SK-N-SH treated with all-trans-retinoic acid at 6 μM for 48 hours (cell line): ENCODE data around the gene KCNIP1.
"Not testable (repeated sequence)": the region's sequence is repeated elsewhere in the genome, so short reads cannot be mapped to it uniquely, and the experiment has no call there.

ENCODE experiments used
- ATAC-seq: fragments of 200-7000 bp; cut with Tn5 transposase; 3 replicates; pipeline ENCODE4 v1.9.1; 2020; ENCODE audit warnings: mild to moderate bottlenecking, moderate library complexity
- ARNTL ChIP-seq: fragments of 450-650 bp; formaldehyde crosslinking; IDR thresholded peaks from 2 replicates; pipeline ENCODE4 v1.5.0; 2020; ENCODE audit warnings: low read depth, mild to moderate bottlenecking, moderate library complexity, borderline replicate concordance
- CSDC2 ChIP-seq: fragments of 250-450 bp; sonication (Bioruptor Pico); IDR thresholded peaks from 2 replicates; pipeline ENCODE4 v1.5.0; 2020; ENCODE audit warnings: mild to moderate bottlenecking, moderate library complexity
- ESRRG ChIP-seq: fragments of 250-450 bp; sonication (Bioruptor Pico); IDR thresholded peaks from 2 replicates; pipeline ENCODE4 v1.6.1; 2021; ENCODE audit warnings: mild to moderate bottlenecking
- ISL1 ChIP-seq: fragments of 250-450 bp; sonication (Bioruptor Pico); IDR thresholded peaks from 2 replicates; pipeline ENCODE4 v2.1.2; 2022; ENCODE audit warnings: mild to moderate bottlenecking, moderate library complexity
- OSR1 ChIP-seq: fragments of 250-450 bp; sonication (Bioruptor Pico); IDR thresholded peaks from 2 replicates; pipeline ENCODE4 v1.8.0; 2022; ENCODE audit warnings: moderate library complexity, mild to moderate bottlenecking, inconsistent platforms
- PPARA ChIP-seq: fragments of 250-450 bp; sonication (Bioruptor Pico); IDR thresholded peaks from 2 replicates; pipeline ENCODE4 v1.5.0; 2020; ENCODE audit warnings: mild to moderate bottlenecking, borderline replicate concordance
- RARB ChIP-seq: fragments of 250-450 bp; sonication (Bioruptor Pico); IDR thresholded peaks from 2 replicates; pipeline ENCODE4 v1.8.0; 2021; ENCODE audit warnings: mild to moderate bottlenecking, moderate library complexity
- TCF4 ChIP-seq: fragments of 250-450 bp; sonication (Bioruptor Pico); IDR thresholded peaks from 2 replicates; pipeline ENCODE4 v1.8.0; 2021; ENCODE audit warnings: mild to moderate bottlenecking, moderate library complexity, borderline replicate concordance
- TOX ChIP-seq: fragments of 250-450 bp; sonication (Bioruptor Pico); IDR thresholded peaks from 2 replicates; pipeline ENCODE4 v1.8.0; 2021; ENCODE audit warnings: mild to moderate bottlenecking, moderate library complexity, borderline replicate concordance
- ZC3H10 ChIP-seq: fragments of 250-450 bp; sonication (Bioruptor Pico); IDR thresholded peaks from 2 replicates; pipeline ENCODE4 v1.5.1; 2021; ENCODE audit warnings: mild to moderate bottlenecking, moderate library complexity
- ZFP3 ChIP-seq: fragments of 250-450 bp; sonication (Bioruptor Pico); IDR thresholded peaks from 2 replicates; pipeline ENCODE4 v1.5.0; 2020; ENCODE audit warnings: mild to moderate bottlenecking, moderate library complexity
- ZFP30 ChIP-seq: fragments of 450-650 bp; formaldehyde crosslinking; IDR thresholded peaks from 2 replicates; pipeline ENCODE4 v1.5.0; 2022; ENCODE audit warnings: mild to moderate bottlenecking, moderate library complexity
- ZNF565 ChIP-seq: fragments of 450-650 bp; formaldehyde crosslinking; conservative IDR thresholded peaks from 2 replicates; pipeline ENCODE4 v1.5.0; 2020; ENCODE audit warnings: low read depth, mild to moderate bottlenecking, moderate library complexity
- ZNF70 ChIP-seq: fragments of 450-650 bp; formaldehyde crosslinking; IDR thresholded peaks from 2 replicates; pipeline ENCODE4 v1.5.0; 2020; ENCODE audit warnings: mild to moderate bottlenecking, moderate library complexity
- ZNF8 ChIP-seq: fragments of 450-650 bp; formaldehyde crosslinking; IDR thresholded peaks from 2 replicates; pipeline ENCODE4 v1.5.0; 2020; ENCODE audit warnings: mild to moderate bottlenecking, moderate library complexity
- TF ChIP-seq, protein P1 (sequence below): fragments of 250-450 bp; sonication (Bioruptor Pico); IDR thresholded peaks from 2 replicates; pipeline ENCODE4 v1.5.0; 2020; ENCODE audit warnings: mild to moderate bottlenecking, moderate library complexity
- TF ChIP-seq, protein P2 (sequence below): fragments of 250-450 bp; sonication (Bioruptor Pico); IDR thresholded peaks from 2 replicates; pipeline ENCODE4 v1.5.1; 2020; ENCODE audit warnings: low read depth, mild to moderate bottlenecking, moderate library complexity
- TF ChIP-seq, protein P3 (sequence below): fragments of 250-450 bp; sonication (Bioruptor Pico); IDR thresholded peaks from 2 replicates; pipeline ENCODE4 v1.8.0; 2021; ENCODE audit warnings: low read depth, mild to moderate bottlenecking, moderate library complexity, borderline replicate concordance
- TF ChIP-seq, protein P4 (sequence below): fragments of 250-450 bp; sonication (Bioruptor Pico); IDR thresholded peaks from 2 replicates; pipeline ENCODE4 v1.5.1; 2021; ENCODE audit warnings: mild to moderate bottlenecking, moderate library complexity

KCNIP1 gene

DNA sequence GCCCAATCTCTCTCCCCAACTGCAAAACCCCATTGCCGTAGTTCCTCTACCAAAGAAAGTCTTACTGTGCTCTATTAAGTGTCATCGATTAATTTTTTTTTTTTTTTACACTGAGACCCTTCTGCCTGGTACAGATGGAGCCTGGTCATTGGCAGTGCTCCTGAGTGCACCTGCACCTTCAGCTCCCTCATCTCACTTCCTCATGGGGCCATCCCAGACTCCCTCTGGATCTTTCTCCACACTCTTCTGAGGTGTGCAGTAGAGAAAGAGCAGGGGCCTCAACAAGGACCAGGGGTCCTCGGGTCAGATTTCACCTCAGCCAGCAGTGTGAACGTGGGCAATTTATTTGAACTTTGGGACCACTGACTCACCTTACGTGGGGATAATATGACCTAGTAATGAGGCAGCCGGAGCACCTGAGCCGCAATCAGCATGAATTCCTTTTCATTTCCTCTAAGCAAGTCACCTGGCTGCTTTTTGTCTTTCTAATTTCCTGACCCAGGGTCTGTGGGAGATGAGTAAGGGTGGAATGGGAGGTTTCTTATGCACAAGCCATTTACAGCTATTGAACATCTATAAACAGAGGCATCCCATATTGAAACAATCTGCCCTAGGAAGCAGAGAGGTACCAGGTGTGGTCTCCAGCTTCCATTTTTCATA lies 257.4 kb downstream of the KCNIP1 start:
- ATAC-seq = no peak
- TF ChIP-seq ISL1 (CRISPR knock-in tag) (no peak), ZC3H10 (CRISPR knock-in tag) (no peak), TOX (no peak), ZNF565 (no peak), ZNF70 (no peak), ZFP30 (CRISPR knock-in tag) (no peak), PPARA (CRISPR knock-in tag) (no peak)
- TF ChIP-seq, protein P1, sequence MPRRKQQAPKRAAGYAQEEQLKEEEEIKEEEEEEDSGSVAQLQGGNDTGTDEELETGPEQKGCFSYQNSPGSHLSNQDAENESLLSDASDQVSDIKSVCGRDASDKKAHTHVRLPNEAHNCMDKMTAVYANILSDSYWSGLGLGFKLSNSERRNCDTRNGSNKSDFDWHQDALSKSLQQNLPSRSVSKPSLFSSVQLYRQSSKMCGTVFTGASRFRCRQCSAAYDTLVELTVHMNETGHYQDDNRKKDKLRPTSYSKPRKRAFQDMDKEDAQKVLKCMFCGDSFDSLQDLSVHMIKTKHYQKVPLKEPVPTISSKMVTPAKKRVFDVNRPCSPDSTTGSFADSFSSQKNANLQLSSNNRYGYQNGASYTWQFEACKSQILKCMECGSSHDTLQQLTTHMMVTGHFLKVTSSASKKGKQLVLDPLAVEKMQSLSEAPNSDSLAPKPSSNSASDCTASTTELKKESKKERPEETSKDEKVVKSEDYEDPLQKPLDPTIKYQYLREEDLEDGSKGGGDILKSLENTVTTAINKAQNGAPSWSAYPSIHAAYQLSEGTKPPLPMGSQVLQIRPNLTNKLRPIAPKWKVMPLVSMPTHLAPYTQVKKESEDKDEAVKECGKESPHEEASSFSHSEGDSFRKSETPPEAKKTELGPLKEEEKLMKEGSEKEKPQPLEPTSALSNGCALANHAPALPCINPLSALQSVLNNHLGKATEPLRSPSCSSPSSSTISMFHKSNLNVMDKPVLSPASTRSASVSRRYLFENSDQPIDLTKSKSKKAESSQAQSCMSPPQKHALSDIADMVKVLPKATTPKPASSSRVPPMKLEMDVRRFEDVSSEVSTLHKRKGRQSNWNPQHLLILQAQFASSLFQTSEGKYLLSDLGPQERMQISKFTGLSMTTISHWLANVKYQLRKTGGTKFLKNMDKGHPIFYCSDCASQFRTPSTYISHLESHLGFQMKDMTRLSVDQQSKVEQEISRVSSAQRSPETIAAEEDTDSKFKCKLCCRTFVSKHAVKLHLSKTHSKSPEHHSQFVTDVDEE (CRISPR knock-in tag) = no peak
- TF ChIP-seq, protein P2, sequence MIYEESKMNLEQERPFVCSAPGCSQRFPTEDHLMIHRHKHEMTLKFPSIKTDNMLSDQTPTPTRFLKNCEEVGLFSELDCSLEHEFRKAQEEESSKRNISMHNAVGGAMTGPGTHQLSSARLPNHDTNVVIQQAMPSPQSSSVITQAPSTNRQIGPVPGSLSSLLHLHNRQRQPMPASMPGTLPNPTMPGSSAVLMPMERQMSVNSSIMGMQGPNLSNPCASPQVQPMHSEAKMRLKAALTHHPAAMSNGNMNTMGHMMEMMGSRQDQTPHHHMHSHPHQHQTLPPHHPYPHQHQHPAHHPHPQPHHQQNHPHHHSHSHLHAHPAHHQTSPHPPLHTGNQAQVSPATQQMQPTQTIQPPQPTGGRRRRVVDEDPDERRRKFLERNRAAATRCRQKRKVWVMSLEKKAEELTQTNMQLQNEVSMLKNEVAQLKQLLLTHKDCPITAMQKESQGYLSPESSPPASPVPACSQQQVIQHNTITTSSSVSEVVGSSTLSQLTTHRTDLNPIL = no peak
- TF ChIP-seq, all 23 proteins: peak for 0

DNA sequence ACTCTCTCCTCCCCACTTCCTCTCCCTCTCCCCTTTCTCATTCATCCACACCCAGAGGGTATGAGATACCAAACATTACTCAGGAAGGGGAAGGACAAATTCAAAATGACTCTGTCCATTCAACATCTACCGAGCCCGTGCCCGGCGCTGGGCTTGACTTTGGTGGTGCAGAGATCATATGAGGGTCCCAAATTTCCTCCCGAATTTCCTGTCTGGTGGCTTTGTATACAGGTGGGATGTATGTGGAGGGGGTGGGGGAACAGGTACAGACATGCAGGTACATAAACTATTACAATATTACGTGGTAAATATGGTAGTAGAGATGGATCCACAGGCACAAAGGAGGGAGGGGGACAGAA lies 257.9 kb downstream of the KCNIP1 start:
- no peak for ATAC-seq
- TF ChIP-seq ZC3H10 (CRISPR knock-in tag) (no peak), ZFP30 (CRISPR knock-in tag) (no peak), ZNF565 (no peak)

DNA sequence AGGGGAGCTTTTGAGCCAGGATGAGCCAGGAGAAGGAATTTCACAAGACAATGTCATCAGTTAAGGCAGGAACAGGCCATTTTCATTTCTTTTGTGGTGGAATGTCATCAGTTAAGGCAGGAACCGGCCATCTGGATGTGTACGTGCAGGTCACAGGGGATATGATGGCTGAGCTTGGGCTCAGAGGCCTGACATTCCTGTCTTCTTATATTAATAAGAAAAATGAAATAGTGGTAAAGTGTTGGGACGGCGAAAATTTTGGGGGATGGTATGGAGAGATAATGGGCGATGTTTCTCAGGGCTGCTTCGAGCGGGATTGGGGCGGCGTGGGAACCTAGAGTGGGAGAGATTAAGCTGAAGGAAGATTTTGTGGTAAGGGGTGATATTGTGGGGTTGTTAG lies 258.5 kb downstream of the KCNIP1 start:
- ATAC-seq = not testable (repeated sequence)

DNA sequence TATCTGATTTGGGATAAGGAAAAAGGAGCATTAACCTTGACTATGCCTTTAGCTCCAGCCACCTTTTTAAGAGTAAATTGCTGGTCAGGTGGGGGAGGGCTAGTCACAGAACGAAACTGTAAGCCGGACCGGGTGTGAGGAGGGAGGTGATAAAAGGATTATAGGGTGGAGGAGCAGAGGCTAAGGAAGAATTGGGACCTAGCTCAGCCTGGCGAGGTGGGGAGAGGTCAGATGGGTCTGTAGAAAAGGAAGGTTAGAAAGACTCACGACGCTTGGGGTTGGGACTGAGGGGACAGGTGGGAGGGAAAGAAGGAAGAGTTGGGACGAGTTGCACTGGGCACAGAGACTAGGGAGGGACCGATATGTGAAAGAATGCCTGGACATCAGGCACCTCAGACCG lies 262.0 kb downstream of the KCNIP1 start:
- not testable (repeated sequence) for ATAC-seq

DNA sequence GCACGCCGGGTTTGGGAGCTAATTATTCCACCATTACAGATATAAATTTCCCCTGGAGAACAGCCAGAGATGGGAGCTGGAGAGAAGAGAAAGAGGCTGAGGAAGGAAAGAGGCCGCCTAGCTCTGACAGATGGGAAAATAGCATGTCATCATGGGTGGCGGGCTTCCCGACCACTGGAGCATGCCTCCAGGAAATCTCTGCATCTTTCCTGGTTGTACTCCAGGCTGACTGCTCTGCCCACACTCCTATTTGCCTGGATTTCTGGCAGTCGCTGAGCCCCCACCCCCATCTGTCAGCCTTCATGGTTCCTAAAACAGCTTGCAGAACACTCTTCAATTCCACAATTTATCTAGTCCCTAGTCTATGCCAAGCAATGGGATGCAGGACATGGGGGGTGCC lies 265.4 kb downstream of the KCNIP1 start:
- TF ChIP-seq ZNF8 = no peak
- no peak for TF ChIP-seq RARB (CRISPR knock-in tag)
- TF ChIP-seq, protein P2 = no peak
- TF ChIP-seq TCF4 (CRISPR knock-in tag) = no peak
- TF ChIP-seq, protein P3, sequence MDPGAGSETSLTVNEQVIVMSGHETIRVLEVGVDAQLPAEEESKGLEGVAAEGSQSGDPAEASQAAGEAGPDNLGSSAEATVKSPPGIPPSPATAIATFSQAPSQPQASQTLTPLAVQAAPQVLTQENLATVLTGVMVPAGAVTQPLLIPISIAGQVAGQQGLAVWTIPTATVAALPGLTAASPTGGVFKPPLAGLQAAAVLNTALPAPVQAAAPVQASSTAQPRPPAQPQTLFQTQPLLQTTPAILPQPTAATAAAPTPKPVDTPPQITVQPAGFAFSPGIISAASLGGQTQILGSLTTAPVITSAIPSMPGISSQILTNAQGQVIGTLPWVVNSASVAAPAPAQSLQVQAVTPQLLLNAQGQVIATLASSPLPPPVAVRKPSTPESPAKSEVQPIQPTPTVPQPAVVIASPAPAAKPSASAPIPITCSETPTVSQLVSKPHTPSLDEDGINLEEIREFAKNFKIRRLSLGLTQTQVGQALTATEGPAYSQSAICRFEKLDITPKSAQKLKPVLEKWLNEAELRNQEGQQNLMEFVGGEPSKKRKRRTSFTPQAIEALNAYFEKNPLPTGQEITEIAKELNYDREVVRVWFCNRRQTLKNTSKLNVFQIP (CRISPR knock-in tag) = no peak
- TF ChIP-seq ESRRG (CRISPR knock-in tag) = no peak
- TF ChIP-seq OSR1 (CRISPR knock-in tag) = no peak

DNA sequence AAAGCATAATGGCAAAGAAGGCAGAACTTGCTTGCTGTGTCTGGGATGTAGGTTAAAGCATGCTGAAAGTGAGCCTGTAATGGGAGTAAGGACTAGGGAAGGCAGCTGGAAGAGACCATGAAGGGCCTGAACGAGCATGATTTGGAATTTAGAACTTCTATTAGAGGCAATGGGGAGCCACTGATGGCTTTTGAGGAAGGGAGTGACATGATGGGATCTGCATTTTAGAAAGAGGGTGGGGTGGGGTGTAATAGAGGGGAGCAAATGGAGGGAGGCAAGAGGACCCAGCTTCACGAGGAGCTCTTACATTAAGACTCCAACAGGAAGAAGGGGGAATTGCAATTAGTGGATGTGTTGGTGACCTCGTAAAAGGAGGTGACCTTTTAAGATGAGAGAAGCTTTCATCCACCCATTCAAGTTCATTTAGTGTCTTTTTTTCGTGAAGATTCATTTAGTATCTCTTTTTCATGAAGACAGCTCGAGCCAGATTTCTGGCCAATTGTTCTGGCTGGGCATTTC lies 266.1 kb downstream of the KCNIP1 start:
- TF ChIP-seq, protein P4, sequence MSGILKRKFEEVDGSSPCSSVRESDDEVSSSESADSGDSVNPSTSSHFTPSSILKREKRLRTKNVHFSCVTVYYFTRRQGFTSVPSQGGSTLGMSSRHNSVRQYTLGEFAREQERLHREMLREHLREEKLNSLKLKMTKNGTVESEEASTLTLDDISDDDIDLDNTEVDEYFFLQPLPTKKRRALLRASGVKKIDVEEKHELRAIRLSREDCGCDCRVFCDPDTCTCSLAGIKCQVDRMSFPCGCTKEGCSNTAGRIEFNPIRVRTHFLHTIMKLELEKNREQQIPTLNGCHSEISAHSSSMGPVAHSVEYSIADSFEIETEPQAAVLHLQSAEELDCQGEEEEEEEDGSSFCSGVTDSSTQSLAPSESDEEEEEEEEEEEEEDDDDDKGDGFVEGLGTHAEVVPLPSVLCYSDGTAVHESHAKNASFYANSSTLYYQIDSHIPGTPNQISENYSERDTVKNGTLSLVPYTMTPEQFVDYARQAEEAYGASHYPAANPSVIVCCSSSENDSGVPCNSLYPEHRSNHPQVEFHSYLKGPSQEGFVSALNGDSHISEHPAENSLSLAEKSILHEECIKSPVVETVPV (CRISPR knock-in tag) = no peak
- no peak for TF ChIP-seq OSR1 (CRISPR knock-in tag)
- no peak for TF ChIP-seq ZNF565
- TF ChIP-seq ZFP3 (CRISPR knock-in tag) = no peak
- TF ChIP-seq, protein P2 = no peak
- no peak for TF ChIP-seq TCF4 (CRISPR knock-in tag)
- TF ChIP-seq ARNTL (CRISPR knock-in tag) = no peak
- no peak for TF ChIP-seq CSDC2
- TF ChIP-seq PPARA (CRISPR knock-in tag) = no peak
- no peak for ATAC-seq

More for the DNA sequence above, 265.4 kb downstream of the KCNIP1 start:
- no peak for ATAC-seq
